ENCODE results near the gene TSPOAP1. TPM values are rescaled to one million over a fixed set of nuclear protein-coding genes. Genes with fewer than 3 reads are reported as not detected.

TSPOAP1 gene
- total RNA-seq, 4 donors from 2014 or later, result 0.59 to 43.7 (median 32.4) TPM

GRCh38 chr17:58268774-58269556 is 59.6 kb downstream of the TSPOAP1 start:
- no peak overlapping the region for H3K4me3 ChIP-seq
- no peaks in the 10 kb centered on the region for H3K36me3 ChIP-seq
- no peaks in the 10 kb centered on the region for H3K9me3 ChIP-seq
- no peaks in the 10 kb centered on the region for H3K27me3 ChIP-seq
- H3K27ac ChIP-seq, result no peak overlapping the region
- no peak for DNase-seq
- no peaks in the 10 kb centered on the region for H3K4me1 ChIP-seq
- intact Hi-C loops (cut with DNase I; ENCODE audit: low total_unique reads), result no loop called here
- TF ChIP-seq POLR2A (IDR thresholded peaks at IDR 0.05), result no peak
- TF ChIP-seq CTCF (IDR thresholded peaks at IDR 0.05), result no peak

GRCh38 chr17:58268326-58268725 is 60.3 kb downstream of the TSPOAP1 start:
- TF ChIP-seq POLR2A (IDR thresholded peaks at IDR 0.05) (no peak), CTCF (IDR thresholded peaks at IDR 0.05) (no peak)
- Histone ChIP-seq H3K4me1 (no peaks in the 10 kb centered on the region), H3K9me3 (no peaks in the 10 kb centered on the region), H3K36me3 (no peaks in the 10 kb centered on the region), H3K27ac (no peak overlapping the region), H3K27me3 (no peaks in the 10 kb centered on the region), H3K4me3 (no peak overlapping the region)
- intact Hi-C loops (cut with DNase I; ENCODE audit: low total_unique reads), result no loop called here
- DNase-seq, result no peak

GRCh38 chr17:58267347-58268324 is 61.0 kb downstream of the TSPOAP1 start:
- TF ChIP-seq POLR2A (IDR thresholded peaks at IDR 0.05) (no peak), CTCF (IDR thresholded peaks at IDR 0.05) (no peak)
- H3K27ac ChIP-seq, result no peak overlapping the region
- no peaks in the 10 kb centered on the region for H3K36me3 ChIP-seq
- no peaks in the 10 kb centered on the region for H3K9me3 ChIP-seq
- intact Hi-C loops (cut with DNase I; ENCODE audit: low total_unique reads), result no loop called here
- no peaks in the 10 kb centered on the region for H3K27me3 ChIP-seq
- no peak overlapping the region for H3K4me3 ChIP-seq
- no peaks in the 10 kb centered on the region for H3K4me1 ChIP-seq
- no peak for DNase-seq

GRCh38 chr17:58265902-58266875 is 62.4 kb downstream of the TSPOAP1 start:
- Histone ChIP-seq H3K4me3 (no peak overlapping the region), H3K27ac (no peak overlapping the region), H3K27me3 (no peaks in the 10 kb centered on the region), H3K4me1 (no peaks in the 10 kb centered on the region), H3K9me3 (no peaks in the 10 kb centered on the region), H3K36me3 (no peaks in the 10 kb centered on the region)
- no peak for DNase-seq
- TF ChIP-seq POLR2A (IDR thresholded peaks at IDR 0.05) (no peak), CTCF (IDR thresholded peaks at IDR 0.05) (no peak)
- intact Hi-C loops (cut with DNase I; ENCODE audit: low total_unique reads), result no loop called here

All from uterus (tissue), 4 donors.